ENCODE data around the gene L3MBTL4. TPM values are rescaled to one million over a fixed set of nuclear protein-coding genes. Genes with fewer than 3 reads are reported as not detected.

L3MBTL4 gene
- total RNA-seq, 4 donors from 2014 or later: 0.40 to 3.8 (median 0.76) TPM

GRCh38 chr18:5995626-5996025, 419.1 kb downstream of the L3MBTL4 start:
- no peak for ATAC-seq
- H3K27ac ChIP-seq: no peak overlapping the region

GRCh38 chr18:5993938-5994337, 420.8 kb downstream of the L3MBTL4 start:
- in situ Hi-C loops (cut with MboI; ENCODE audit: low sequenced_read_pairs in 4 of 4): no loop called here

More at GRCh38 chr18:5995626-5996025, 419.1 kb downstream of the L3MBTL4 start:
- no peaks in the 10 kb centered on the region for H3K36me3 ChIP-seq
- in situ Hi-C loops (cut with MboI; ENCODE audit: low sequenced_read_pairs in 4 of 4): no loop called here
- H3K9me3 ChIP-seq: no peaks in the 10 kb centered on the region
- H3K27me3 ChIP-seq: no peaks in the 10 kb centered on the region
- no peaks in the 10 kb centered on the region for H3K4me1 ChIP-seq
- TF ChIP-seq, protein P1, sequence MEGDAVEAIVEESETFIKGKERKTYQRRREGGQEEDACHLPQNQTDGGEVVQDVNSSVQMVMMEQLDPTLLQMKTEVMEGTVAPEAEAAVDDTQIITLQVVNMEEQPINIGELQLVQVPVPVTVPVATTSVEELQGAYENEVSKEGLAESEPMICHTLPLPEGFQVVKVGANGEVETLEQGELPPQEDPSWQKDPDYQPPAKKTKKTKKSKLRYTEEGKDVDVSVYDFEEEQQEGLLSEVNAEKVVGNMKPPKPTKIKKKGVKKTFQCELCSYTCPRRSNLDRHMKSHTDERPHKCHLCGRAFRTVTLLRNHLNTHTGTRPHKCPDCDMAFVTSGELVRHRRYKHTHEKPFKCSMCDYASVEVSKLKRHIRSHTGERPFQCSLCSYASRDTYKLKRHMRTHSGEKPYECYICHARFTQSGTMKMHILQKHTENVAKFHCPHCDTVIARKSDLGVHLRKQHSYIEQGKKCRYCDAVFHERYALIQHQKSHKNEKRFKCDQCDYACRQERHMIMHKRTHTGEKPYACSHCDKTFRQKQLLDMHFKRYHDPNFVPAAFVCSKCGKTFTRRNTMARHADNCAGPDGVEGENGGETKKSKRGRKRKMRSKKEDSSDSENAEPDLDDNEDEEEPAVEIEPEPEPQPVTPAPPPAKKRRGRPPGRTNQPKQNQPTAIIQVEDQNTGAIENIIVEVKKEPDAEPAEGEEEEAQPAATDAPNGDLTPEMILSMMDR (IDR thresholded peaks at IDR 0.05 in 4 of 5, conservative IDR thresholded peaks at IDR 0.05 in 1 of 5): no peak
- TF ChIP-seq POLR2A (IDR thresholded peaks at IDR 0.05): no peak
- intact Hi-C loops (cut with DNase I; ENCODE audit: low total_unique reads): no loop called here
- no peak for DNase-seq
- no peak overlapping the region for H3K4me3 ChIP-seq

GRCh38 chr18:5992381-5992780, 422.3 kb downstream of the L3MBTL4 start:
- no peak overlapping the region for H3K4me3 ChIP-seq
- H3K4me1 ChIP-seq: no peaks in the 10 kb centered on the region
- DNase-seq: no peak
- TF ChIP-seq POLR2A (IDR thresholded peaks at IDR 0.05): no peak
- TF ChIP-seq, protein P1 (IDR thresholded peaks at IDR 0.05 in 4 of 5, conservative IDR thresholded peaks at IDR 0.05 in 1 of 5): no peak
- no peaks in the 10 kb centered on the region for H3K27me3 ChIP-seq
- no peaks in the 10 kb centered on the region for H3K9me3 ChIP-seq
- H3K36me3 ChIP-seq: no peaks in the 10 kb centered on the region
- no peak overlapping the region for H3K27ac ChIP-seq
- ATAC-seq: no peak
- intact Hi-C loops (cut with DNase I; ENCODE audit: low total_unique reads): no loop called here
- in situ Hi-C loops (cut with MboI; ENCODE audit: low sequenced_read_pairs in 4 of 4): no loop called here

More at GRCh38 chr18:5993938-5994337, 420.8 kb downstream of the L3MBTL4 start:
- ATAC-seq (no peak), DNase-seq (no peak)
- no peaks in the 10 kb centered on the region for H3K9me3 ChIP-seq
- no peaks in the 10 kb centered on the region for H3K36me3 ChIP-seq
- no peak overlapping the region for H3K4me3 ChIP-seq
- intact Hi-C loops (cut with DNase I; ENCODE audit: low total_unique reads): no loop called here
- H3K27ac ChIP-seq: no peak overlapping the region
- no peaks in the 10 kb centered on the region for H3K27me3 ChIP-seq
- H3K4me1 ChIP-seq: no peaks in the 10 kb centered on the region
- TF ChIP-seq POLR2A (IDR thresholded peaks at IDR 0.05): no peak
- TF ChIP-seq, protein P1 (IDR thresholded peaks at IDR 0.05 in 4 of 5, conservative IDR thresholded peaks at IDR 0.05 in 1 of 5): no peak

GRCh38 chr18:5987249-5987648, 427.5 kb downstream of the L3MBTL4 start:
- in situ Hi-C loops (cut with MboI; ENCODE audit: low sequenced_read_pairs in 4 of 4): no loop called here
- H3K36me3 ChIP-seq: no peaks in the 10 kb centered on the region
- no peak for TF ChIP-seq POLR2A (IDR thresholded peaks at IDR 0.05)
- TF ChIP-seq, protein P1 (IDR thresholded peaks at IDR 0.05 in 4 of 5, conservative IDR thresholded peaks at IDR 0.05 in 1 of 5): no peak
- H3K4me1 ChIP-seq: no peaks in the 10 kb centered on the region
- H3K4me3 ChIP-seq: no peak overlapping the region
- H3K27me3 ChIP-seq: no peaks in the 10 kb centered on the region
- H3K9me3 ChIP-seq: no peaks in the 10 kb centered on the region
- H3K27ac ChIP-seq: no peak overlapping the region
- DNase-seq (no peak), ATAC-seq (no peak)
- intact Hi-C loops (cut with DNase I; ENCODE audit: low total_unique reads): no loop called here

Measured in gastrocnemius medialis (tissue), 4 donors.